Measurements from ENCODE around the gene CCDC28B. TPM values are rescaled to one million over a fixed set of nuclear protein-coding genes. Genes with fewer than 3 reads are reported as not detected.

CCDC28B gene
- total and polyA plus RNA-seq, 2 donors (not counting 3 experiments of a cell fraction or from before 2014, with no cell fraction given), result 12.0 to 19.1 TPM

- Histone ChIP-seq H3K79me2 (ENCODE audit: control insufficient read depth, insufficient read depth, low read length) (no peaks in the 10 kb centered on the region), H3K27ac (ENCODE audit: insufficient read depth, low read depth, low read length) (peak overlapping the region; percentile 3), H4K20me1 (replicated peaks; ENCODE audit: control insufficient read depth, extremely low read depth, insufficient read depth, low read length) (no peaks in the 10 kb centered on the region), H3K4me3 (replicated peaks in 1 of 3; ENCODE audit: insufficient read depth in 1 of 3, low read depth in 1 of 3, low read length in 3 of 3) (no peak overlapping the region), H2AFZ (ENCODE audit: low read depth, low read length) (no peak overlapping the region), H3K9ac (replicated peaks; ENCODE audit: extremely low read depth, insufficient read depth, low read length) (no peak overlapping the region), H3K9me3 (replicated peaks; ENCODE audit: control insufficient read depth, insufficient read depth, low read length) (no peaks in the 10 kb centered on the region), H3K4me1 (ENCODE audit: control insufficient read depth, extremely low read depth, insufficient read depth, low read length) (peaks cover 12% of the 10 kb centered on the region), H3K9me1 (replicated peaks; ENCODE audit: control insufficient read depth, extremely low read depth, insufficient read depth, low read length) (no peaks in the 10 kb centered on the region), H3K27me3 (ENCODE audit: control insufficient read depth in 2 of 2, insufficient read depth in 2 of 2, low read length in 2 of 2) (no peaks in the 10 kb centered on the region), H3K4me2 (ENCODE audit: insufficient read depth, low read length) (no peak overlapping the region), H3K36me3 (ENCODE audit: control insufficient read depth in 2 of 2, extremely low read depth in 1 of 2, insufficient read depth in 2 of 2, low read length in 2 of 2) (peaks cover 20 to 22% of the 10 kb centered on the region in 2 experiments)
- TSS peak; percentile 8 for BruUV-seq (replicated peaks)
- peak; percentile 64 for TF ChIP-seq FOS (IDR thresholded peaks at IDR 0.05; ENCODE audit: borderline replicate concordance, insufficient read depth, low read length)
- TF ChIP-seq MYC (IDR thresholded peaks at IDR 0.05; ENCODE audit: low read depth, low read length), result no peak
- no peak for TF ChIP-seq EZH2 (IDR thresholded peaks at IDR 0.05; ENCODE audit: borderline replicate concordance, low read depth, low read length, severe bottlenecking)
- intact Hi-C loops (cut with micrococcal nuclease) (loop anchor here (2.0 kb wide), 1 partner anchor 24 kb away; no protein-coding TSS in a partner anchor), dilution Hi-C loops (cut with MboI; ENCODE audit: extremely low pct_ligation_motif_present, low sequenced_read_pairs) (no loop called here)
- POLR2A ChIA-PET, result interaction anchor here (0.6 kb wide), 1 partner anchor 16 kb away, joined by 3 read pairs; no protein-coding TSS in a partner anchor
- FAIRE-seq (peak; percentile 87), DNase-seq (ENCODE audit: low read depth, low spot score) (peak; percentile 56)
- CTCF ChIA-PET, result interaction anchor here (0.5 to 1.3 kb wide), 5 partner anchors 9 to 64 kb away, joined by 3 to 6 read pairs (median 3); no protein-coding TSS in a partner anchor
These were observed 27.7 kb upstream of the CCDC28B start for GRCh38 chr1:32172621-32173245.

- no TSS peak for BruUV-seq (replicated peaks)
- intact Hi-C loops (cut with micrococcal nuclease), result loop anchor here (2.0 kb wide), 2 partner anchors 62 to 70 kb away; partner anchors contain the start of gene KPNA6
- Histone ChIP-seq H2AFZ (ENCODE audit: low read depth, low read length) (peak overlapping the region; percentile 83), H3K79me2 (ENCODE audit: control insufficient read depth, insufficient read depth, low read length) (peaks cover 30% of the 10 kb centered on the region), H3K36me3 (ENCODE audit: control insufficient read depth in 2 of 2, extremely low read depth in 1 of 2, insufficient read depth in 2 of 2, low read length in 2 of 2) (peaks cover 3 to 5% of the 10 kb centered on the region in 2 experiments), H3K9me1 (replicated peaks; ENCODE audit: control insufficient read depth, extremely low read depth, insufficient read depth, low read length) (no peaks in the 10 kb centered on the region), H3K4me1 (ENCODE audit: control insufficient read depth, extremely low read depth, insufficient read depth, low read length) (peaks cover 22% of the 10 kb centered on the region), H3K27ac (ENCODE audit: insufficient read depth, low read depth, low read length) (peak overlapping the region; percentile 88), H3K9me3 (replicated peaks; ENCODE audit: control insufficient read depth, insufficient read depth, low read length) (no peaks in the 10 kb centered on the region), H3K27me3 (ENCODE audit: control insufficient read depth in 2 of 2, insufficient read depth in 2 of 2, low read length in 2 of 2) (no peaks in the 10 kb centered on the region), H3K4me2 (ENCODE audit: insufficient read depth, low read length) (peak overlapping the region; percentile 57), H3K4me3 (replicated peaks in 1 of 3; ENCODE audit: insufficient read depth in 1 of 3, low read depth in 1 of 3, low read length in 3 of 3) (no peak overlapping the region), H3K9ac (replicated peaks; ENCODE audit: extremely low read depth, insufficient read depth, low read length) (no peak overlapping the region), H4K20me1 (replicated peaks; ENCODE audit: control insufficient read depth, extremely low read depth, insufficient read depth, low read length) (no peaks in the 10 kb centered on the region)
- POLR2A ChIA-PET, result interaction anchor here (0.6 to 2.5 kb wide), 4 partner anchors 70 to 165 kb away, joined by 3 to 9 read pairs (median 6); partner anchors contain the start of genes KHDRBS1, KPNA6, MARCKSL1 and TMEM39B
- CTCF ChIA-PET, result interaction anchor here (0.5 to 2.3 kb wide), 4 partner anchors 15 to 138 kb away, joined by 3 to 13 read pairs (median 3); partner anchors contain the start of gene KPNA6
- dilution Hi-C loops (cut with MboI; ENCODE audit: extremely low pct_ligation_motif_present, low sequenced_read_pairs), result no loop called here
- DNase-seq (ENCODE audit: low read depth, low spot score) (no peak), FAIRE-seq (peak; percentile 44)
- TF ChIP-seq EZH2 (IDR thresholded peaks at IDR 0.05; ENCODE audit: borderline replicate concordance, low read depth, low read length, severe bottlenecking) (no peak), GATA2 (IDR thresholded peaks at IDR 0.05; ENCODE audit: insufficient read depth, insufficient read length, low read depth, low read length) (no peak), POLR2AphosphoS5 (IDR thresholded peaks at IDR 0.05; ENCODE audit: insufficient read depth, low read depth, low read length) (no peak), MYC (IDR thresholded peaks at IDR 0.05; ENCODE audit: low read depth, low read length) (no peak), JUN (IDR thresholded peaks at IDR 0.05; ENCODE audit: borderline replicate concordance, insufficient read depth, insufficient read length, low read depth) (no peak)
- TF ChIP-seq, protein P1, sequence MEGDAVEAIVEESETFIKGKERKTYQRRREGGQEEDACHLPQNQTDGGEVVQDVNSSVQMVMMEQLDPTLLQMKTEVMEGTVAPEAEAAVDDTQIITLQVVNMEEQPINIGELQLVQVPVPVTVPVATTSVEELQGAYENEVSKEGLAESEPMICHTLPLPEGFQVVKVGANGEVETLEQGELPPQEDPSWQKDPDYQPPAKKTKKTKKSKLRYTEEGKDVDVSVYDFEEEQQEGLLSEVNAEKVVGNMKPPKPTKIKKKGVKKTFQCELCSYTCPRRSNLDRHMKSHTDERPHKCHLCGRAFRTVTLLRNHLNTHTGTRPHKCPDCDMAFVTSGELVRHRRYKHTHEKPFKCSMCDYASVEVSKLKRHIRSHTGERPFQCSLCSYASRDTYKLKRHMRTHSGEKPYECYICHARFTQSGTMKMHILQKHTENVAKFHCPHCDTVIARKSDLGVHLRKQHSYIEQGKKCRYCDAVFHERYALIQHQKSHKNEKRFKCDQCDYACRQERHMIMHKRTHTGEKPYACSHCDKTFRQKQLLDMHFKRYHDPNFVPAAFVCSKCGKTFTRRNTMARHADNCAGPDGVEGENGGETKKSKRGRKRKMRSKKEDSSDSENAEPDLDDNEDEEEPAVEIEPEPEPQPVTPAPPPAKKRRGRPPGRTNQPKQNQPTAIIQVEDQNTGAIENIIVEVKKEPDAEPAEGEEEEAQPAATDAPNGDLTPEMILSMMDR (IDR thresholded peaks at IDR 0.05; ENCODE audit: extremely low read depth in 1 of 2, insufficient read depth in 1 of 2, low read depth in 1 of 2, low read length in 2 of 2), result no peak
These were observed 21.8 kb upstream of the CCDC28B start for GRCh38 chr1:32178380-32179192.
